ENCODE results near the gene ABCA1. TPM values are rescaled to one million over a fixed set of nuclear protein-coding genes. Genes with fewer than 3 reads are reported as not detected.
"Not testable (repeated sequence)": the region's sequence is repeated elsewhere in the genome, so short reads cannot be mapped to it uniquely, and the experiment has no call there.

ABCA1 gene
- total RNA-seq, 1 donor from 2014 or later = 9.2 TPM

GRCh38 chr9:104944871-104945270, 16.9 kb upstream of the ABCA1 start:
- no peak for DNase-seq (ENCODE audit: low read depth in 2 of 2)

GRCh38 chr9:104944356-104944755, 16.4 kb upstream of the ABCA1 start:
- no peak for DNase-seq (ENCODE audit: low read depth in 2 of 2)

DNA sequence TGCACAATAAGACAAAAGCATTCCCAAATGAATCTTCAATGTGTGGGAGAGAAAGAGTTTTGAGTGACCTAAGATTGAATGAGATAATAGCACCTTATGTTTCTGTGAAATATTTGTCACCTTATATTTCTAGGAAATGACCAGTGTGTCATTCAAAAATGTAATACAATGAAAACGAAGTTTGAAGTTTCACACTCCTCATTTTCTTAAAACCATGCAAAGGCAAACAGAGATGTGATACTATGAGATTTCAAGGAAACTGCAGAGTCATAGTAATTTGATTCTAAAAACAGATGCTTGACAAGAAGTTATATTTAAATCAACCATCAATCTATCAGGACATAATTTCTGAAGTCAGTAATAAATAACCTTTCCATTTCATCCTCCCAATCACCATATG, 13.6 kb upstream of the ABCA1 start:
- DNase-seq (ENCODE audit: low read depth in 2 of 2) = no peak

- DNase-seq (ENCODE audit: low read depth in 2 of 2) = no peak
Measured at GRCh38 chr9:104936291-104936690, 8.3 kb upstream of the ABCA1 start.

DNA sequence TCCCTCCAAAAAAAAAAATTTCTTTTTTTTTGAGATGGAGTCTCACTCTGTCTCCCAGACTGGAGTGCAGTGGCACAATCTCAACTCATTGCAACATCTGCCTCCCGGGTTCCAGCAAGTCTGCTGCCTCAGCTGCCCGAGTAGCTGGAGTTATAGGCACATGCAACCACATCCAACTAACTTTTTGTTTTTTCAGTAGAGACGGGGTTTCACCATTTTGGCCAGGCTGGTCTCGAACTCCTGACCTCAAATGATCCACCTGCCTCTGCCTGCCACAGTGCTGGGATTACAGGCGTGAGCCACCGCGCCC, 7.5 kb upstream of the ABCA1 start:
- not testable (repeated sequence) for DNase-seq (ENCODE audit: low read depth in 2 of 2)

DNA sequence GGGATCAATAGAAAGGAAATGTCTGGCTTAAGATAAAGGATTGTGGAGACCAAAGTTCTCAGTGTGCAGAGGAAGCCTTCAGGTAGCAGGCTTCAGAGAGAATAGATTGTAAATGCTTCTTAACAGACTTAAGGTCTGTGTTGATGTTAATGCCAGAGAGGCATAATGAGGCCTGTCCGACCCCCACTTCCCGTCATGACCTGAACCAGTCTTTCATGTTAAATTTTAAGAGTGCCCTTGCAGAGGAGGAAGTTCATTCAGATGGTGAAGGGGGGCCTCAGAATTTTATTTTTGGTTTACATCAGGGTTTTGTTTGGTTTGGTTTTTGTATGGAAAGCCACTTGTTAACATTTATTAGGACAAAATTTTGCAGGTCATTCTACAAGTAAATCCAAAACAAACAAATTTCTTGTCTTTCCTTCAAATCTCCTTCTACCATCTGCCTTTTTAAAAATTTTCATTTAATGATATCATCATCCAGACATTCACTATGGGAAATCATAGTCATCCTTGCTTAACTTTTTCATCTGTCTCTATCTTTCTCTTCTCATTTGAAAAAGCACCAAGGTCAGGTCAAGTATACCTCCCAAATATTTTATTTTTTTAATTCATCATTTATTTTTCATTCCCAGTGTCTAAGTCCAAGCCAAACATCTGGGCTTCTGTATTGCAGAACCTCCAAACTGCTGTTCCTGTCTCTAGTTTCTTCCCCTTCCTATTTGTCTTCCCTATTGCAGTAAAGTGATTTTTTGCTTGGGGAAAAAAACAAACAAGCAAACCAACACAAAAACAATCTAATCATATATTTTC, 6.9 kb upstream of the ABCA1 start:
- DNase-seq (ENCODE audit: low read depth in 2 of 2) = no peak

- not testable (repeated sequence) for DNase-seq (ENCODE audit: low read depth in 2 of 2)
Measured at GRCh38 chr9:104933091-104933490, 5.1 kb upstream of the ABCA1 start.

DNA sequence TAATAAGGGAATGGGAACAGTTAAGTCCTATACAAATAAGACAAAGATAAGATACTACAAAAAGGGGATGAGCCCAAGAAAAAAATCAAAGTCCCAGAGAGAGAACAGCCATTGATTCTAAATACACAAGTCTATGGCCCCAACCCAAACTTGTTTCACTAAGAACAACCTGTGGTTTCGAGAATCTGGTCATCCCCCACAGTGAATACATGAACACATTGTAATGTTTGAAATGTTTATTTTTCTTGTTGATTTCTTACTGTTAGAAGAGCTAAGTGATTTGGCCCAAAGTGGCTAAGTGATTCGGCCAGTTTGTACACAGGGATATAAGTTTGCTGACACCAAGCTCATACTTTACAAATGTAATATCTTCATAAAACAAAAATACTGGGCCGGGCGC, 3.3 kb upstream of the ABCA1 start:
- no peak for DNase-seq (ENCODE audit: low read depth in 2 of 2)

DNA sequence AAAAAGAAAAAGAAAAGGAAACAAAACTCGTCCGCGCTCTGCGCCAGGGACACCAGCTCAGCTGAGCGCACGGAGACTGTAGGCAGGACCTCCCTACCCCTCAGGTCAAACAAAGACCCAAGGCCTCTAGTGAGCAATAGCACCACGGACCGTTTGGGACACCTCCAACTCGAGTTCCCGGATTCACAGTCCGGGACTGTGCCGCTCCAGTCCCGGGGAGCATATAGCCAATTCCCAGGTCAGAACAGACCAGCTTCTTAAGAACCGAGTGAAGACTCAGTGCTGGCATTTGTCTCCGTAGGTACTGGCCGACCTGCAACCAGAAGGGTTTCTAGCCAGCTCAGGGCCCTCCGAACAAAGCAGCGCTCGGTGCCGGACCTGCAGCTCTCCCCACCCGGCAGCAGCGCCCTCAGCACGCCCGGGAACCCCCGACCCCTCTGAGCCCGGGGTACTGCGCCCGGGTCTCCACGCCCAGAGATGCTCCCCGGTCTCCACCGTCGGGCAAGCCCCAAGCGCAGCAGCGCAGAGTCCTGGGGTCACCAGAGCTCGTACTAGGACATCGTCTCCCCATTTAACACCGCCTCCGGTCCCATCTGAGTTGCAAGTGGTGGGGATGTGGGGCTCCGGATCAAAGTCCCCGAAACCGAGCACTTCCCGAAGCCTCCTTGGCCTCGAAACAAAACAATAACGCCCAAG, 591 bp downstream of the ABCA1 start:
- DNase-seq (ENCODE audit: low read depth in 2 of 2) = peak in 1 of 2 donors; percentile 39

- DNase-seq (ENCODE audit: low read depth in 2 of 2) = no peak
Measured at GRCh38 chr9:104923740-104924139, 4.2 kb downstream of the ABCA1 start.

DNA sequence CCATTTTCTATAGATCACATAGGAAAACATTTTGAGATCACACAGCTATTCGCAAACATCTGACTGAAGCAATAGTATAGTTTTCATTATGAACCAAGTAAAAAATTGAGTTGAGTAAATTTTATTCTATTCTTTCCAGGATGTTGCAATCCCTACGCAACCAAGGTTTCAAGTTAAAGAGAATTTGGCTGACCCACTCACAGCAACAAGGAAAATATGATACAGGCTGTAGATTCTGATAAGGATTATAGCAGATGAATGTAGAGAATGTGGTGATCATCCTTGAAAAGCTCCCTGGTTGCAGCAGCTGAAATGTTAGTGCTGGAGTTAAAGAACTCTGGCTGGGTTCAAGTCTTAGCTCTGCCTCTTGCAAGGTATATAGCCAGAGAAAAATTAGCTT, 4.7 kb downstream of the ABCA1 start:
- no peak for DNase-seq (ENCODE audit: low read depth in 2 of 2)

DNA sequence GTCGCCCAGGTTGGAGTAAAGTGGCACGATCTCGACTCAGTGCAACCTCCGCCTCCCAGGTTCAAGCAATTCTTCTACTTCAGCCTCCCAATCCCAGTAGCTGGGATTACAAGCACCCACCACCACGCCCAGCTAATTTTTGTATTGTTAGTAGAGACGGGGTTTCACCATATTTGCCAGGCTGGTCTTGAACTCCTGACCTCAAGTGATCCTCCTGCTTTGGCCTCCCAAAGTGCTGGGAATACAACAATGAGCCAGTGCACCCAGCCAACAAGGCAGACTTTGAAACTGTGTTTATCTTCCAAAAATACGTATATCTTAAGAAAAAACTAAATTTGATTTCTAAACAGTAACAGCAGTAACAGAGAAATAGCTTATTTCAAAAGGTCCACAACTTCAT, 5.2 kb downstream of the ABCA1 start:
- not testable (repeated sequence) for DNase-seq (ENCODE audit: low read depth in 2 of 2)

GRCh38 chr9:104921067-104921741, 6.8 kb downstream of the ABCA1 start:
- no peak for DNase-seq (ENCODE audit: low read depth in 2 of 2)

GRCh38 chr9:104915753-104916152, 12.2 kb downstream of the ABCA1 start:
- DNase-seq (ENCODE audit: low read depth in 2 of 2) = no peak

DNA sequence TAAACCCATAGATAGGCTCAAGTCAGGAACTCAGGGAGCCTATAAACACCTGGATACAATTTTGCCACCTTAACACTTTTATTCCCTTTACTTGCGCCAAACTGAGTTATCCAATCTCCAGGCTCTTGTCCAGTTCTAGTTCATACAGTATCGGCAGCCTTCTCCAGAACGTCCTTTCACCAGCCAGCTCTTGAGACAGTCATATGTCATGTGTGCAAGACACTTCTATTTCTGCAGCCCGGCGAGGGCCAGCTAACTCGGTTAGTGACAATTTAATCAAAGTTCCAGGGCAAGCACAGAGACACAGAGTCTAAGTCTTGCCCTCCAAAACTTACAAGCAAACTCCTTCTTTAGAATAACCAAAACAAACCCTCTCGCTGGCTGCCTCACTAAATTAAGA, 12.9 kb downstream of the ABCA1 start:
- DNase-seq (ENCODE audit: low read depth in 2 of 2) = no peak

- no peak for DNase-seq (ENCODE audit: low read depth in 2 of 2)
Measured at GRCh38 chr9:104914466-104914865, 13.5 kb downstream of the ABCA1 start.

GRCh38 chr9:104912606-104913005, 15.3 kb downstream of the ABCA1 start:
- DNase-seq (ENCODE audit: low read depth in 2 of 2) = no peak

DNA sequence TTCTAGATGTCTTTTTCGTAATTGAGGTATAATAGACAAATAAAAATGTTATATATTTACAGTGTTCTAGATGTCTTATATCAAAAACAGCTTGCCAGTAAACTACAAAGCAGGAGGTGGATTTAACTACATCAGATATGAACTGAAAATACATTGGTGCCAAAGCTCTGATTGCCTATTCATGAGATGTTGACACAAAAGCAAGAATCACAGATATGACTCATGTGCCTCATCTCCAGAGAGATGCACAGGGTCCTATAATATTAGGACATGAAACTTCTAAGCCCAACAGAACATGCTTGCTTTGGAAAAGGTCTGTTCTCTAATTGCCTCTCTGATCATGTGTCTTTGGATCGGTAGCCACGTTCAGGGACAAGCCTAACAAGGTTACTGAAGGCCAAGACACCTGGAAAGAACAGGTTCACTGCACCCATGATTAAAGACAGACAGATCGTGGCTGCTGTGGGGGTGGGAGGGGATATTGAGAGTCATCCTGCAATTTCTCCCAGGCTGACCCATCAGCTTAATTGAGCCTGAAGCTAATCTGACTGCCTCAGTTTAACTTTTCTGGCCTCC, 16.8 kb downstream of the ABCA1 start:
- DNase-seq (ENCODE audit: low read depth in 2 of 2) = no peak

- DNase-seq (ENCODE audit: low read depth in 2 of 2) = peak in 1 of 2 donors; percentile 26
Measured at GRCh38 chr9:104907278-104907951, 20.5 kb downstream of the ABCA1 start.

DNA sequence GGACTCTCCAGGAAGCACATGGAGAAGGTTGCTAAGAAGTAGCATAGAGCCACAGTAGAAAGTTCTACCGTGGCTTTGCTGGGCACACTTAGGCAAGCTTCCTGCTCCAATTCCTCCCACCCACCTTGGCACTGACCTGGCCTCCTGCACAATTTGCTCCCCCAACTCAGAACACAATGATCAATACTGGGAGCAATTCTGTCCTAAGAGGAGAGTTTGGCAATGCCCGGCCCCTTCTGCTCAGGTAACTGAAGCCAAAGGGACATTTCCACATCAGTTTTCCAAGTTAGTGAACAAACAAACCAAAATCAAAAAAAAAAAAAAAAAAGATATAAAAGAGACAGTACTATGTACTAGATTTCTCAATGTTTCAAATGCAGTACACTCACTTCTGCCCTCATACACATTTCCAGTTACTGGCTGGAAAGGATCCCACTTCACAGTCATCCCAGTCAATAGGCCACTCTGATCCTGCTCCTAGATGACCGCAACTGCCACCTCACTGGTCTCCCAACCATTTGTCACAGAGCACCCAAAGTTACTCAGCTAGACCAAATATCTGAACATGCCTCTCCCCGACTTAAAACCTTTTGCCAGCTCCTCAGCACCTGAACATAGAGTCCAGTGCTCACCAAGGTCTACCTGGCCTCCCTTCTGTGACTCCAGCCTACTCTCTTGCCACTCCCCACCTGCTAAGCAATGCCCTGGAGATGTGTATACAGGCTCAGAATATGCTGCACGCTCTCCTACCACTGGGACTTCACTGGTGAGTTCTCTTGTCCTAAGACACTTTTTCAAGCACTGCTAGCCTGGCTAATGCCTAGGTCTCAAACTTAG, 21.3 kb downstream of the ABCA1 start:
- no peak for DNase-seq (ENCODE audit: low read depth in 2 of 2)

- DNase-seq (ENCODE audit: low read depth in 2 of 2) = no peak
Measured at GRCh38 chr9:104905931-104906330, 22.0 kb downstream of the ABCA1 start.
